HG03575 (cell line): ENCODE measurements around the gene PRKRIP1.
"Not testable (repeated sequence)": the region's sequence is repeated elsewhere in the genome, so short reads cannot be mapped to it uniquely, and the experiment has no call there.

Experiments used
- ATAC-seq: cut with Tn5 transposase; IDR thresholded peaks from one replicate; pipeline ENCODE4 v1.9.1; 2021; ENCODE audit not compliant: unreplicated experiment, insufficient number of reproducible peaks, low FRiP score; ENCODE audit errors: extremely low read depth

PRKRIP1 gene, protein sequence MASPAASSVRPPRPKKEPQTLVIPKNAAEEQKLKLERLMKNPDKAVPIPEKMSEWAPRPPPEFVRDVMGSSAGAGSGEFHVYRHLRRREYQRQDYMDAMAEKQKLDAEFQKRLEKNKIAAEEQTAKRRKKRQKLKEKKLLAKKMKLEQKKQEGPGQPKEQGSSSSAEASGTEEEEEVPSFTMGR

DNA sequence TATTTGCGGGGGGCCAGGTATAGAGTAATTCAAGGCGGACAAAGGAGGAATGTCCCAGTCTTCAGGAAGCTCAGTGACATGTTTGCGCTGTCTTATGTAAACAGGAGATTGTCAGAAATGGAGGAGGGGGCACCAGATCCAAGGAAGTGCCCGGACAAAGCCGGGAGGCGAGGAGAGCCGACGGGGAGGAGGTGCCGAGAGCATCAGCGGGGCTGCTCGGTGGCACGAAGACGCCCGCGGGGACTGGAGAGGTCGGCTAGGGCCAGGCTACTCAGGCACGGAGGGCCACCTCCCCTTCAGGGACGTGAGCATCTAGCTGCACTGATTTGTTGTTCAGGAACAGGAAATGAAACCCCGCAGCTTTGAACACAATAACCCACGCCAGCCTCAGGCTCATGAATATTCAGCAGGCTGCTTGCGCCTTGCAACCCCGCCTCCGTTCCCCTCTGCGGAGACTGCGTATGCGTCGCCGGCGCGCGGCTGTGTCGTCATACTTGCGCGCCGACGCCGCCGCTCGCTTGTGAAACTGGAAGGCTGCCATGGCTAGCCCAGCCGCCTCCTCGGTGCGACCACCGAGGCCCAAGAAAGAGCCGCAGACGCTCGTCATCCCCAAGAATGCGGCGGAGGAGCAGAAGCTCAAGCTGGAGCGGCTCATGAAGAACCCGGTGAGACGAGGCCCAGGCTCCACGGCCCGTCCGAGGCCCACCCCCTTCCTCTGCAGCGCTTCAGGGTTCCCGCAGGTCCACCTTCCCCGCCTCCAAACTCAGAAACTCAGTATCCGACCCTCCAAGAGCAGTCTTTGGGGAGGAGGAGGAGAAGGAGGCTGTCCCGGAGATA, at the start of gene PRKRIP1:
PRKRIP1 (plus strand) TSS at position 491 of the 837 bp plus-strand sequence; CDS start at position 540, 49 bp downstream.
- ATAC-seq = peak; percentile 86

DNA sequence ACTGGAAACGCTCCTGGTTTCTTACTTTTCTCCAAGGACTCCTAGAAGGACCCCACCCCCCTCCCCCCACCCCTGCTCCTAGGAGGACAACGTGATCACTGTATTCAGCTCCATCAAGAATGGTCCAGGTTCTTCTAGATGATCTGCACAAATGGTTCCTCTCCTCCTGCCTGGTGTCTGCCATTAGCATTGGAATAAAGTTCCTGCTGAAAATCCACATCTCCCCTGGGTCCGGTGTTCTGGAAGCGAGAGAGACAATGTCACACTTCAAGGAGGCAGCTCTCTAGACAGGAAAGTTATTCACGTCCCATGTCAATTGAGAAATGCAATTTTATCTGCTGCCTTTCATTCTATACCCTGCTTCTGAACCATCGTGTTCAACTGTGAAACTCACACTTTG, 49.2 kb upstream of the PRKRIP1 start:
- ATAC-seq = not testable (repeated sequence)

DNA sequence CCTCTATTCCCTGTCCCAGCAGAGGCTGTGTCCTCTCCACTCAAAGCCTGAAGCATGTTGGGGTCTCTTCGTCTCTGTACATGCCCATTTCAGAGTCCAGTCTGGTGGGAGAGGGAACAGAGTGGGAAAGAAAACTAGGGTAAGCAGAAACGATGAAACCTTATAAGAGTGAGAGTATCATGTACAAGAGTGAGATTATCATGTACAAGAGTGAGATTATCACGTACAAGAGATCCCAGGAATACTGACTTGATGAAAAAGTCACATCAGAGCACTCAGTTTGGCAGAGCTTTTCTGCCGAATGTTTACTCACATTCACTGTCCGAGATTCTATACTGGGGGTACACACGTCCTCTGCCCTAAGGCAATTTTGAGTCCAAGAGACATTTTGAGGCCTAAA, 39.8 kb upstream of the PRKRIP1 start, which contains the start of gene SPDYE6:
SPDYE6 (minus strand) TSS at position 101 of the 400 bp plus-strand sequence. CDS start 421 bp downstream, outside the sequence.
- not testable (repeated sequence) for ATAC-seq

DNA sequence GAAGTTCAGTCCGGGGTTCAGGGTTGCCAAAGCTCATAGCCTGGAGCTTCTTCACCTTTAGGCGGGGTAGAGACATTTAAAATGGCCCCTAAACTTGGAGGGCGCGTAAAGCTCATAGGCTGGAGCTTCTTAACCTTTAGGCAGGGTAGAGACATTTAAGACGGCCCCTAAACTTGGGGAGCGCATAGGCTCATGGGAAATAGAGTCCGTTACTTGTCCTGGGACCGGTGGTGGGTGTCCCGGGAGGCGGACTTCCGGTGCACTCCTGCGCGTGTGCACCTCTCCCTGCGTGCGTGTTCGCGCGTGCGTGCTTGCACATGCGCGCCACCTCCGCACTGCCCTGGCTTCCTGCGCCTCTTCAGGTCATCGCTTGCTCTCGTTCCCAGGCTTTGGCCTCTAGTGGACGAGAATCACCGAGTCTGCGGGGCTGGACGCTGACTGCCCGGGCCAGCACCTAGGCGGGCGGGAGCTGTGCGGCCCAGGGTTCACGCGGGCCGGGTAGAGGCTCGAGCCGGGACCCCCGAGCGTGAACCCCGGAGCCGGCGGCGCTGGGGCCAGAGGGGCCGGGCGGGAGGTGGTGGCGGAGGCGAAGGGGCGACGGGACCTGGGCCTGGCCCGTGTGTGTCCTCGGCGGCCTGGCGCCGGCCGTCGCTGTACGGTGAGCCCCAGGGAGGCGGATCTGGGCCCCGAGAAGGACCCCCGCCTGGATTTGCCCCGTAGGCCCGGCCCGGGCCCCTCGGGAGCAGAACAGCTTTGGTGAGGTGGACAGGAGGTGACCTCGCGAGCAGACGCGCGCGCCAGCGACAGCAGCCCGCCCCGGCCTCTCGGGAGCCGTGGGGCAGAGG, 32.4 kb upstream of the PRKRIP1 start:
- ATAC-seq = peak; percentile 97

DNA sequence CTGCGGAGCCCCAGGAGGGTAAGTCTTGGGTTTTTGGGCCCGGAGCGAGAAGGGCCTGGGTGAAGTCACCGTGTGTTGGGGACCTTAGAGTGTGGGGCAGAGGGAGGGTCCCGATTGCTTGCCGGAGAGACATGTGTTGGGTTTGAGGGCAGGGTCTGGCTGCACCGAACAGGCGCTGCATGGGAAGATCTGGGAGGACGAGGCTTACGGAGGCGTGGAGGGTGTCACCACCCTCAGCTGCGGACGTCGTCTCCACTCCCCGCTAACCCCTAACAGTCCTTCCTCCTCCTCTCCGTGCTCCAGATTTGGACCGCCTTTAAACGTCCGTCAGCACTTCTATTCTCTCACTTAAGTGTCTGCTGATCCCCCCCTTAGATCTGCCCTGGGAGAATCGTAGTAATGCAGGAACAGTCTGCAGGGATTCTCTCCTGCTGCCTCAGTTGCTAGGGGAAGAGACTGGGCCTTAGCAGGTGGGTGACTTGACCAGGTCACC, 31.7 kb upstream of the PRKRIP1 start:
- not testable (repeated sequence) for ATAC-seq

DNA sequence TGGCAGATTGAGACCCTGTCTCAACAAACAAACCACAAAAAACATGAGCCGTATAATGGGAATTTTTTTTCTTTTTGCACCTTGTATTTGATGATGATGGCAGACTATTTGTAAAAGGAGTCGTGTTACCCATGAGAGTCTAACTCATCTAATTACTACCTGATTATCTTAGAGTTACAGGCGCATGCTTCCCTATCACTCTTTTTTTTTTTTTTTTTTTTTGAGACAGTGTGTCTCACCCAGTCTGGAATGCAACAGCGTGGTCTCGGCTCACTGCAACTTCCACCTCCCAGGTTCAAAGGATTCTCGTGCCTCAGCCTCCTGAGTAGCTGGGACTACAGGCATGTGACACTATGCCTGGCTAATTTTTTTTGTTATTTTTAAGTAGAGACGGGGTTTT, 30.8 kb upstream of the PRKRIP1 start:
- ATAC-seq = not testable (repeated sequence)

DNA sequence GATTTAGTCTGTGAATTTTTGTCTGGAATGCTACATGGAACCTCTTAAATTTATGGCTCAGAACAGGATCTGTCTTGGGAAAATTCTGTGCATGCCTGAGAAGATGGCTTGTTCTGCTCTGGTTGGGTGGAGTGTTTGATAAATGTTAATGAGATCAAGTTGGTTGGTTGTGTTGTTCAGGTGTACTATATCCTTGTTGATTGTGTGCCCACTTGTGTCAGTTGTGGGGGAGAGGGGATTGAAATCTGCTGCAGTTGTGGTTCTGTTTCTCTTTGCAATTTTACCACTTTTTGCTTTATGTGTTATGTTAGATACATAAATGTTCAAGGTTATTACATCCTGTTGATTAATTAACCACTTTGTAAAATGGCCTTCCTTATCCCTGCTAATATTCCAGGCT, 26.1 kb upstream of the PRKRIP1 start:
- not testable (repeated sequence) for ATAC-seq

DNA sequence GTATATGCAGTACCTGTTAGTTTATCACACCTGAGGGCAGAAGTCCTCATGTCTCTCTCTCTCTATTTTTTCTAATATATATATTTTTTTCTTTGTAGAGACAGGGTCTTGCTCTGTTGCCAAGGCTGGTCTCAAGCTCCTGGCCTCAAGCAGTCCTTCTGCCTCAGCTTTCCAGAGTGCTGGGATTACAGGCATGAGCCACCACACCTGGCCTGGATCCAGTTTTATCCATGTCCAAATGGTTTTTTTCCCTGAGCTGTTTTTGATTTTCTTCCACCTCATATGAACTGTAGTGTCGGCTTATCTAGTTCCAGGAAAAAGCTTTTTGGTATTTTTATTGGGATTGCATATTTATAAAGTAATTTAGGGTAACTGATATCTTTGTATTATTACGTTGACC, 23.4 kb upstream of the PRKRIP1 start:
- not testable (repeated sequence) for ATAC-seq

DNA sequence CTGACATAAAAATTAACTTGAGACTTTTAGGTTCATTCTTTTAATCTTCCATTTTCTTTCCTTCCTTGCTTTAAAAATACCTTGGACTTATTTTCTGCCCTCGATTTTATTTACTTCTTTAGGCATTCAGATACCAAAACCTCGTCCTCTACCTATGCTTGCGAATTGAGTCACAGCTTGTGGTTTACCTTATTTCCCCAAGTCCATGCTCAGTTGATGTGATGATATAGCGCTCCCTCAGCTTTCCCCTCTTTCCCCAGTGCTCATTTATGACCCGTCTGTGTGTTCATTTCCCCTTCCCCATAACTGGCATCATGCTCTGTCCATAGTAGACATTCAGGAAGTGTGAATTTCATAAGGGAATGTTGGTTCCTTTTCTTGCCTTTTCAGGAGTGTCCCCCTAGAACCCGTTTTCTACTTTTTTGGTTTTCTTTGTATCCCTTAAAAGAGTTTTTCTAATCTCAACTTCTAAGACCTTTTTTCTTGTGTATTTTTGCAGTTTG, 19.1 kb upstream of the PRKRIP1 start:
- ATAC-seq = no peak

DNA sequence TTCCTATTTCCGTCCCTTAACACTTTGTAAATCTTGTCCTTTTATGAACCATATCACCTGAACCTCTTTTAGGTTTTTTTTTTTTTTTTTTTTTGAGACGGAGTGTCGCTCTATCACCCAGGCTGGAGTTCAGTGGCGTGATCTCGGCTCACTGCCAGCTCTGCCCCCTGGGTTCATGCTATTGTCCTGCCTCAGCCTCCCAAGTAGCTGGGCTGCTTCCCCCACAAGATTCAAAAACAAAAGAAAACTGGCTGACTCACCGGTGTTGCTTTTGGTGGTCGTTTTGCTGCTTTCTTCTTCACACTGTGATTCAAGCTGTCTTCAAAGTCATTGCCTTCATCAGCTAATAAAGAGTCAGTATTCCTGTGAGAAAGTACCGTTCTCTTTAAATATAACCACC, 15.3 kb upstream of the PRKRIP1 start:
- ATAC-seq = not testable (repeated sequence)

DNA sequence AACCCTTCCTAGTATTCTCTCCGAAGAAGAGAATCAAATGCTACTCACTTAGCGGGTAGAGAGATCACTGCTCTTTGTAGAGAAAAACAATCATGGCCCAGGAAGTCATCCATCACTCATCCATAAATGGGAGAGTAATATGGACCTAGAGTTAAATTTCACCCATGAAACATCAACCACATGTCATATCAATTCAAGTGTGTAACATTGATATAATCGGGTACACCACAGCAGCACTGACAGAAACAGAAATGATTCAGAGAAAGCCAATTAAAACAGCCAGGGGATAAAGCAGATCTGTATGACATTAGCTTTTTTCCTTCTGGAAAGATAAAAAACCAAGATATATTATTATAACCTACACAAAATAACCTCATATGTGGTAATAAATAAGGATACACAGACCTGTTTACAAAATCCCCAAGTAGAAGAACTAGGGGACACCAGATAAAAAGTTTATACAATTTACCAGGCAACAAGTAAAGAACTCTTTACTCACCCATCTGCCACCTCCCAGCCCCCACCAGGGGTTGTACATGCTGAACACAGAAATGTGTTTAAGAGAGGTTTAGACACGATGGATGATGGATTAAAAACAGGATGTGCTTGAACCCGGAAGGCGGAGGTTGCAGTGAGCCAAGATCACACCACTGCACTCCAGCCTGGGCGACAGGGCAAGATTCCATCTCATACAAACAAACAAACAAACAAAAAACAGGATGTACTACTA, 14.3 kb upstream of the PRKRIP1 start:
- ATAC-seq = not testable (repeated sequence)

DNA sequence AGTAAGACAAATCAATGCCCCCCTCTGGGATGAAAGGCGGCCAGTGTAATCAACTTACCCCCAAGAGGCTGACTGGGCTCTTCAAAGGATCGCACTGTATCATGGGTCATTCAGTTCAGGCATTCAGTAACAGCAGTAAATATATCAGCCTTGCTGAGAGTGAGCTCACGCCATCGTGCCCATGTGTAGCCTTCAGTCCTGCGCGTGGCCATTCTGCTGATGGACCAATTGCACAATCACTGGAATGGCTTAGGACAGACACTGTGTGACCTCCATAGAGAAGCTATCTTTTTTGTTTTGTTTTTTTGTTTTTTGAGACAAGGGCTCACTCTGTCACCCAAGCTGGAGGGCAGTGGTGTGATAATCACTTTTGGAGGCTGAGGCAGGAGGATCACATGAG, 9.1 kb upstream of the PRKRIP1 start:
- no peak for ATAC-seq

DNA sequence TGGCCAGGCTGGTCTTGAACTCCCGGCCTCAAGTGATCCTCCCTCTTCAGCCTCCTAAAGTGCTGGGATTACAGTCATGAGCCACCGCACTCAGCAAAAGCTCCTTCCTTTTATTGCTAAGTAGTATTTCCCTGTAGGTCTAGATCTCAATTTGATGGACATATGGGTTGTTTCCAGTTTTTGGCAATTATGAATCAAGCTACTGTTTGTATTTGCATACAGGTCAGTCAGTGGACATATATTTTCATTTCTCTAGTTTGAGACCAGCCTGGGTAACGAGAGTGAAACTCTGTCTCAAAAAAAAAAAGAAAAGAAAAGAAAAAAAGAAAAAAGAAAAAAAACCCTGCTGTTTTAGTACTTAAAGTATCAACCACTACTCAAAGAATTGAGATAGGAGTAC, 6.4 kb upstream of the PRKRIP1 start:
- ATAC-seq = no peak

DNA sequence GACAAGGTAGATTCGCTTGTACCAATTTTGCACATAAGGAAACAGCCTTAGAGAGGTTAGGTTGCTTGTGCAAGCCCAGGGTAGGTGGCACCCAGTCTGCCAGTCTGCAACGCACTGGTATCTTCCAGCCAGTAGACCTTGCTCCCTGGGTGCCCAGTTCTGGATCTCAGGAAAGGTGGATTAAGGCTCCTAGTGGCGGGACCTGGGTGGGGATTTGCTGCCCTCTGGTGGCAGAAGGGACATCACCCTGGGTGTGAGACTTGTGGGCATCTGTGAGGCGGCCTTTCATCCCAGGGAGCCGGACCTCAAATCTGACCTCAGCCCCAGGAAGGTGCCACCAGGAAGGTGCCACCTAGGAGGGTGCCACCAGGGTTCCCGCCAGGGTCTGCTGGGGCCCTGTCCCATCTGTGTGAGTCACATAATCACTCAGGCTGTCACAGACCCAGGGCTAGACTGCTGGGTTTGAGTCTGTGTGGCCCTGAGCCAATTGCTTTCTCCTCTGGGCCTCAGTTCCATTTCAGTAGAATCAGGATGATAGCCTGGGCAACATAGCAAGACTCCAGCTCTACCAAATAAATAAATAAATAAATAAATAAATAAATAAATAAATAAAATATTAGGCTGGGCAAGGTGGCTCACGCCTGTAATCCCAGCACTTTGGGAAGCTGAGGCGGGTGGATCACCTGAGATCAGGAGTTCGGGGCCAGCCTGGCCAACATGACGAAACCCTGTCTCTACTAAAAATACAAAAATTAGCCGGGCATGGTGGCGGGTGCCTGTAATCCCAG, 5.3 kb upstream of the PRKRIP1 start:
- no peak for ATAC-seq

DNA sequence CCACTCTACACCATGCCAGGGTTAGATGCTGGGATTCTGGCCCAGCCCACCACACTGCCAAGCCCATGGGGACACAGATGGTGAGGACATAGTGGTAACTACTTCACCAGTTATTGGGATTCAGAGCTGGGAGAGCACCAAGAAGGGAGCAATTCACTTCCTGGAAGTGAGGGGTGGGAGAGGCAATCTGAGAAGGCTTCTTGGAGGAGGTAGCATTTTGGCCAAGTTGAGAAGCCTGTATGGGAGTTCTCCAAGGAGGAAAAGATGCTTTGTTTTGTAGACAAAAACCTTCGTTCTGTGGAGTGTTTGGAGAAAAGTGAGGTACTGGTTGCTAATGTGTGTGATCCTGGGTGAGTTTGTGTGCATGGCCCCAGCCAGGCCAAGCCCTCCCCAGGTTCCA, 3.8 kb upstream of the PRKRIP1 start:
- ATAC-seq = no peak

DNA sequence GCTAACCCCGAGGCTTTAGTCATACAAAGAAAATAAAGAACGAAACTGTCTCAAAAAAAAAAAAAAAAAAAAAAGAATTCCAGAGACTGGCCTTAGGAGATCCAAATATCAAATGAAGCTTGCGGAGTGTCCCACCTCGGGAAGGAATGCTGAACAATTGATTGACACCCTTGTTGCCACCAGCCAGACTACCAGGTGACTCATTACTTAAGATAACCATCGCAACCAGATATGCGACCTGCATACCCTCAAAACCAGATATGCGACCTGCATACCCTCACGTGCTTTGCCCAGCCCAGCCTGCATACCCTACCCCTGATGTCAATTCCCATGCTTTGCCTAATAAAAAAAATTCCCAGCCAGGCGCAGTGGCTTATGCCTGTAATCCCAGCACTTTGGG, 2.7 kb upstream of the PRKRIP1 start:
- ATAC-seq = no peak

DNA sequence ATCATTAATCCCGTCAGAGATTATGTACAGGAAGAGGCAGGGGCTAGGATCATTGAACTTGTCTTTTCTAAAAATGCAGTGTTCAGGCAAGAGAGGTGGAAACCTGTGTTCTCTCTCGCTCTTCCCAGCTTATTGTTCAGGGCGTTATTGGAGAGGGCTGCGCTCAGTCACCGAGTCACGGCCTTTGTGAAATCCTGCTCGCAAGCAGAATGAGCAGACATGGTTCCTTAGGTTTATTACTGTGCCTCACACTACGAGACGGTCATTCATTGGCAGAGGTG, 631 bp upstream of the PRKRIP1 start:
- ATAC-seq = no peak

DNA sequence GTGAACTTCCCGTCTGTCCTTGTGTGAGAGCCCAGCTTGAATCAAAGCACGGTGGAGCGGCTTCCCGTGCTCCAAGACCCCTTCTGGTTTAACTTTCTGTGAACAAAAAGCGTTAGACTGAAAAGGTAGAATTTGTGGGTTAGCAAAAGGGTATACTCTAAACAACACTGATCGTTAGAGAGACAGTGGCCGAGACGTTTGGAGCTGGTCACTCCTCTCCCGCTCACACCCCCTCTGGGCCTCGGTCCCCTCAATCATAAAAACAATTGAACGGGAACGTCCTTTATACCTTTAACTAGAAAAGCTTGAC, 502 bp downstream of the PRKRIP1 start:
- ATAC-seq = no peak
